Glutamatergic neuron (in vitro differentiated cells): ENCODE results near the gene SPRR1B. TPM values are rescaled to one million over a fixed set of nuclear protein-coding genes. Genes with fewer than 3 reads are reported as not detected.
"Not testable (repeated sequence)": the region's sequence is repeated elsewhere in the genome, so short reads cannot be mapped to it uniquely, and the experiment has no call there.

Source experiments
- DNase-seq: peaks from one replicate; pipeline ENCODE4 v3.0.0; 2022
- H3K27ac Mint-ChIP-seq: one replicate; pipeline ENCODE4 v1.8.0; 2020; ENCODE audit warnings: mild to moderate bottlenecking, mixed read lengths, inconsistent platforms; ENCODE audit not compliant: unreplicated experiment
- H3K27me3 Mint-ChIP-seq: one replicate; pipeline ENCODE4 v1.8.0; 2020; ENCODE audit warnings: mild to moderate bottlenecking, moderate library complexity, mixed read lengths, inconsistent platforms; ENCODE audit not compliant: unreplicated experiment
- H3K36me3 Mint-ChIP-seq: one replicate; pipeline ENCODE4 v1.8.0; 2020; ENCODE audit warnings: mild to moderate bottlenecking, mixed read lengths, inconsistent platforms; ENCODE audit not compliant: unreplicated experiment
- H3K4me1 Mint-ChIP-seq: one replicate; pipeline ENCODE4 v1.8.0; 2020; ENCODE audit warnings: mild to moderate bottlenecking, low read depth, mixed read lengths, inconsistent platforms; ENCODE audit not compliant: unreplicated experiment
- H3K4me3 Mint-ChIP-seq: one replicate; pipeline ENCODE4 v1.8.0; 2020; ENCODE audit warnings: mild to moderate bottlenecking, mixed read lengths, inconsistent platforms; ENCODE audit not compliant: unreplicated experiment
- H3K9me3 Mint-ChIP-seq: one replicate; pipeline ENCODE4 v1.8.0; 2020; ENCODE audit warnings: mild to moderate bottlenecking, moderate library complexity, mixed read lengths, inconsistent platforms; ENCODE audit not compliant: unreplicated experiment
- CTCF ChIP-seq: fragments of 200-600 bp; sonication (generic); IDR thresholded peaks from one replicate; pipeline ENCODE4 v1.5.0; 2021; ENCODE audit not compliant: partially characterized antibody, unreplicated experiment
- total RNA-seq: library from RNA; stranded (reverse); fragmentation: NEBNext Ultra II Directional; extraction: Animal tissue kit (Norgen Biotek cat#: 25700); gene quantifications from one replicate; pipeline ENCODE4 v1.2.1, GENCODE V29; 2021; ENCODE audit not compliant: unreplicated experiment

Gene SPRR1B
- total RNA-seq, 1 donor from 2014 or later: not detected

- Mint-ChIP-seq H3K36me3 (no peaks in the 10 kb centered on the region), H3K4me3 (no peak overlapping the region), H3K27ac (no peak overlapping the region), H3K9me3 (no peaks in the 10 kb centered on the region), H3K27me3 (no peaks in the 10 kb centered on the region), H3K4me1 (no peaks in the 10 kb centered on the region)
- TF ChIP-seq CTCF: no peak
- no peak for DNase-seq
Measured at GRCh38 chr1:152999818-153000217, 31.2 kb upstream of the SPRR1B start.

DNA sequence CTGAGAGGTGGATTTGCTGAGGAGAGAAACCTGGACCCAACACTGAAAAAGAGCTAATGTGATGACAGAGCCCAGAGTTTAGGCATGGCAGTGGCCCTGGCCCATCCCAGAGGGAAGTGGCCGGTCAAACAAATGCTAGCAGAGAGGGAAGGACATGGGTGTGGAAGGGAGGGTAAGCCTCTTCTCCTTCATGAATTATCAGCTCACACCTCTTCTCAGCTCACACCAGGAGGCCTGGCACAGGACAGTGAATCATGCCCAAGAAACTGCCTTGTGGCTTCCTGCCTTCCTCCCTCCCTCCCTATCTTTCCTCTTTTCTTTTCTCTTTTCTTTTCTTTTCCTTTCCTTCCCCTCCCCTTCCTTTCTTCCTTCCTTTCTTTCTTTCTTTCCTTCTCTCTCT, 30.7 kb upstream of the SPRR1B start:
- TF ChIP-seq CTCF: no peak
- no peak overlapping the region for H3K4me3 Mint-ChIP-seq
- H3K27me3 Mint-ChIP-seq: no peaks in the 10 kb centered on the region
- no peaks in the 10 kb centered on the region for H3K36me3 Mint-ChIP-seq
- H3K4me1 Mint-ChIP-seq: no peaks in the 10 kb centered on the region
- no peak overlapping the region for H3K27ac Mint-ChIP-seq
- H3K9me3 Mint-ChIP-seq: no peaks in the 10 kb centered on the region
- no peak for DNase-seq

GRCh38 chr1:153001382-153001781, 29.6 kb upstream of the SPRR1B start, which contains the start of gene SPRR3:
SPRR3 (plus strand) TSS chr1:153001749; CDS start chr1:153003021, 1,272 bp downstream.
- H3K9me3 Mint-ChIP-seq: no peaks in the 10 kb centered on the region
- no peak for TF ChIP-seq CTCF
- H3K27ac Mint-ChIP-seq: no peak within 1 kb of the TSS
- no peak for DNase-seq
- no peaks in the 10 kb centered on the region for H3K4me1 Mint-ChIP-seq
- H3K36me3 Mint-ChIP-seq: no peaks in the 10 kb centered on the region
- H3K27me3 Mint-ChIP-seq: no peaks in the 10 kb centered on the region
- H3K4me3 Mint-ChIP-seq: no peak within 1 kb of the TSS

DNA sequence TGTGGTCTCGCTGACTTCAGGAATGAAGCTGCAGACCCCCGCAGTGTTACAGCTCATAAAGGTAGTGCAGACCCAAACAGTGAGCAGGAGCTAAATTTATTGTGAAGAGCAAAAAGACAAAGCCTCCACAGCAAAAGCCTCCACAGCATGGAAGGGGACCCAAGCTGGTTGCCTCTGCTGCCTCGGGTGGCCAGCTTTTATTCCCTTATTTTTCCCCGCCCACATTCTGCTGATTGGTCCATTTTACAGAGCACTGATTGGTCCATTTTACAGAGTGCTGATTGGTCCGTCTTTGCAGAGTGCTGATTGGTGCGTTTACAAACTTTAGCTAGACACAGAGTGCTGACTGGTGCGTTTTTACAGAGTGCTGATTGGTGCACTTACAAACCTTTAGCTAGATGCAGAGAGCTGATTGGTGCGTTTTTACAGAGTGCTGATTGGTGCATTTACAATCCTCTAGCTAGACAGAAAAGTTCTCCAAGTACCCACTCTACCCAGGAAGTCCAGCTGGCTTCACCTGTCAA, 19.7 kb upstream of the SPRR1B start:
- not testable (repeated sequence) for DNase-seq, H3K36me3 Mint-ChIP-seq, H3K4me3 Mint-ChIP-seq, H3K9me3 Mint-ChIP-seq, H3K4me1 Mint-ChIP-seq, H3K27ac Mint-ChIP-seq, H3K27me3 Mint-ChIP-seq

DNA sequence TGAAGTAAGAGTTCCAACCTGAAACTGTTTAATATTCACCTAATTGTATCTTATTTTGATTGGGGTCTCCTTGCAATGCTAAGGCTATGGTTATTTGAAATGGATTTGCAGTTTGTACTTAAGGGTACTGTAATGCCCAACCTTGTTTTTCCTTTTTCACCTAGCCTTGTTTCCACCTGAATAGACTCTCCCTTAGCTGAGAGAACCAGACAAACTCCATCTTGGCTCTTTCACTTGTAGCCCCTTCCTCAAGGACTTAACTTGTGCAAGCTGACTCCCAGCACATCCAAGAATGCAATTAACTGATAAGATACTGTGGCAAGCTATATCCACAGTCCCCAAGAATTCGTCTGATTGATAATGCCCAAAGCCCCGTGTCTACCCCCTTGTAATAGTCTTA, 9.2 kb upstream of the SPRR1B start:
- H3K4me3 Mint-ChIP-seq, H3K36me3 Mint-ChIP-seq, H3K27me3 Mint-ChIP-seq, H3K9me3 Mint-ChIP-seq, H3K27ac Mint-ChIP-seq, H3K4me1 Mint-ChIP-seq, DNase-seq: not testable (repeated sequence)

GRCh38 chr1:153022340-153022739, 8.7 kb upstream of the SPRR1B start:
- not testable (repeated sequence) for H3K27me3 Mint-ChIP-seq, H3K27ac Mint-ChIP-seq, H3K36me3 Mint-ChIP-seq, DNase-seq, H3K4me1 Mint-ChIP-seq, H3K9me3 Mint-ChIP-seq, H3K4me3 Mint-ChIP-seq

DNA sequence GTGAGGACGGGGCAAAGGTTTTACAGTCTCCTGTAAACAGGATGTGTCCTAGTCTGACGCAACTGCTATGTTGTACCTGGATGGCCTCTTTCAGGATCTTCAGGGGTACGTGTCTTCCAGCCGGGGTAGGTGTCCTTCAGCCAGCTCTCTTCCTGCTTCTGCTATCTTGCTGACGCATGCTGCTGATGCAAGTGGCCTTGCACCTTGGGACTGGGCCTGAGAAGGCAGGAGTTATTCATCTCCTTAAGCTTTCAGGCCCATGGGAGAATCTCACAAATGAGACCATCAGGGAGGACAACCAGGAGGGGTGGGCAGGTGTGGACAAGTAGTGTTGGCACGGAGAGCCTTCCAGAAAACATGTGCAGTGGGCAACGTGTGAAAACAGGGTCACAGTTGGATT, 7.9 kb upstream of the SPRR1B start:
- Mint-ChIP-seq H3K27ac (no peak overlapping the region), H3K4me1 (no peaks in the 10 kb centered on the region), H3K4me3 (no peak overlapping the region), H3K36me3 (no peaks in the 10 kb centered on the region), H3K9me3 (peaks cover 3% of the 10 kb centered on the region), H3K27me3 (no peaks in the 10 kb centered on the region)
- no peak for DNase-seq
- TF ChIP-seq CTCF: no peak
